VCaP (cell line): ENCODE data around the gene SLC4A1AP.

Experiments used
- H3K27ac ChIP-seq: fragments of 450-650 bp; 2 replicates; pipeline ENCODE4 v1.5.1; 2017
- TF ChIP-seq, protein P1 (sequence below): fragments of 450-650 bp; conservative IDR thresholded peaks from 2 replicates; pipeline ENCODE4 v1.5.1; 2017; ENCODE audit warnings: mild to moderate bottlenecking, moderate library complexity

Gene SLC4A1AP

GRCh38 chr2:27708257-27708654, 44.6 kb downstream of the SLC4A1AP start:
- H3K27ac ChIP-seq: no peak overlapping the region
- TF ChIP-seq, protein P1, sequence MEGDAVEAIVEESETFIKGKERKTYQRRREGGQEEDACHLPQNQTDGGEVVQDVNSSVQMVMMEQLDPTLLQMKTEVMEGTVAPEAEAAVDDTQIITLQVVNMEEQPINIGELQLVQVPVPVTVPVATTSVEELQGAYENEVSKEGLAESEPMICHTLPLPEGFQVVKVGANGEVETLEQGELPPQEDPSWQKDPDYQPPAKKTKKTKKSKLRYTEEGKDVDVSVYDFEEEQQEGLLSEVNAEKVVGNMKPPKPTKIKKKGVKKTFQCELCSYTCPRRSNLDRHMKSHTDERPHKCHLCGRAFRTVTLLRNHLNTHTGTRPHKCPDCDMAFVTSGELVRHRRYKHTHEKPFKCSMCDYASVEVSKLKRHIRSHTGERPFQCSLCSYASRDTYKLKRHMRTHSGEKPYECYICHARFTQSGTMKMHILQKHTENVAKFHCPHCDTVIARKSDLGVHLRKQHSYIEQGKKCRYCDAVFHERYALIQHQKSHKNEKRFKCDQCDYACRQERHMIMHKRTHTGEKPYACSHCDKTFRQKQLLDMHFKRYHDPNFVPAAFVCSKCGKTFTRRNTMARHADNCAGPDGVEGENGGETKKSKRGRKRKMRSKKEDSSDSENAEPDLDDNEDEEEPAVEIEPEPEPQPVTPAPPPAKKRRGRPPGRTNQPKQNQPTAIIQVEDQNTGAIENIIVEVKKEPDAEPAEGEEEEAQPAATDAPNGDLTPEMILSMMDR: no peak

- TF ChIP-seq, protein P1: no peak
- H3K27ac ChIP-seq: no peak overlapping the region
Measured at GRCh38 chr2:27708666-27709065, 45.0 kb downstream of the SLC4A1AP start.

- TF ChIP-seq, protein P1: no peak
- H3K27ac ChIP-seq: no peak overlapping the region
Measured at GRCh38 chr2:27709326-27709725, 45.6 kb downstream of the SLC4A1AP start.

DNA sequence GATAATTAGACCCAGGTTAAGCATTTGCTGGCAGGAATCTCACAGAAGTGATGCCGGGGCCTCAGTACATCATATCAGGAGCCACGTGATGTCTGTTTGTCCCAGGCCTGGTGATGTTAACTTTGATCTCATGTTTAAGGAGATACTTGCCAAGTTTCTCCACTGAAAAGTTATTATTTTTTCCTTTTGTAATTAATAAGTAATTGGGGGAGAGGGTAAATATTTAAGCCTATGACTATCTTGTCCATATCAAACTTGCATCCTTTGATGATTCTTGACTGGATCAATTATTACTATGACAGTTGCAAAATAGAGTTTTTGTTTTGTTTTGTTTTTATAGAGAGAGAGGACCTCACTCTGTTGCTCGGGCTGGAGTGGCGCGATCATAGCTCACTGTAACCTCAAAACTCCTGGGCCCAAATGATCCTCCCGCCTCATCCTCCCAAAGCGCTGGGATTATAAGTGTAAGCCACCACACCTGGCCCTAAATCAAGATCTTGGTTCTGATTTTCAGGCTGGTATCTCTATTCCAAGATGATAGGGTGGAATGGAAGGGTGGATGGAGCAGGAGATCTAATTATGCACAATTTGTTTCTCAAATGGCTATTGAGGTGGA, 46.4 kb downstream of the SLC4A1AP start:
- H3K27ac ChIP-seq: no peak overlapping the region

DNA sequence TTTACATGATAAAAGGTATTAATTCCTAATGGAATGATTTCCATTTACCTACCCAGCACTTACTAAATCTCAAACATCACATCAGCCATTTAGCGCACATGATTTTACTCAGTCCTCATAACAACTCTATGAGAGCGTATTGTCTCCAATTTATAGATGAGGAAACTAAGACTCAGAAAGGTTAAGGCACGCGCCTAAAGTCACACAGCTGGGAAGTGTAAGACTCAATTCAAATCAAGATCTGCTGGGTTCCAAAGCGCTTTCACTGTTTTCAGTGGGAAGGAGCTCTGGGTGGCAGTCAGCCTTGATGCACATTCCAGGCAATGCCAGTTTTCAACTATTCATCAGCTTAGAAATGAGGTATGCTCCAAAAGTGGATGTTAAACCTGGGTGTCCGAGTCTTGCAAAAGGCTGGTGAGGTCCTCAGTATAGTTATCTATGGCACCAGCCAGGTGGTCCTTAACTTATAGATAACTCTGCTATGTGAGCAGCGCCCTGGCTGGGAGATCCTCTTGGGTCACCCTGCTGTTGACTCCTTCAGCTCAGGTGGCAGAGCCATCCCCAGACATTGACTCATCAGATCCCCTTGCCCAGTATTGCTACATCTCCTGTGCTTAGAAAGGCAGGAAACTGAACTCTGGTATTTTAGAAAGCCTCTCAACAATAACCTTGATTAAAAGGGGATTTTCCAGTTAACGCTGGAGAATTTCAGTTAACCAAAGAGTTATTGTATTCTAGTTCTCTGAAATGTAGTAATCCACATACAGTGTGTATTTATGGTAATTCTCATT, 47.1 kb downstream of the SLC4A1AP start:
- TF ChIP-seq, protein P1: no peak
- no peak overlapping the region for H3K27ac ChIP-seq

More for the DNA sequence above, 46.4 kb downstream of the SLC4A1AP start:
- TF ChIP-seq, protein P1: no peak

- no peak overlapping the region for H3K27ac ChIP-seq
Measured at GRCh38 chr2:27711804-27712203, 48.1 kb downstream of the SLC4A1AP start.

DNA sequence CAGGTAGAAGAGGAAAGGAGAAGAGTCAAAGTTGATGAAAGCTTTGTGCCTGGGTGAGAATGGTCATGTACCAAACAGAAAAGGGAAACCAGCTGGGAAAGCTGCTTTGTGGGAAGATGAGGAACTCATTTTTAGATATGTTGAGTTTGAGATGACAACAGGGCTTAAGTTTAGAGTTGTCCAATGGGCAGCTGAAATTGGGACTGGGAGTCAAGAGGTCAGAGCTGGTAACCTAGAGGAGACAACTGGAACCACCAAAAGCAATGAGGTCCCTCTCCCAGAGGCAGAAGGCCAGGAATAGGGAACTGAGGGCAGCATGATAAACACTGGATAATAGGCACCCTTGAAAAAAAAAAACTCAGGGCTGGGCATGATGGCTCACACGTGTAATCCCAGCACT, 48.8 kb downstream of the SLC4A1AP start:
- H3K27ac ChIP-seq: no peak overlapping the region
- TF ChIP-seq, protein P1: no peak

More at GRCh38 chr2:27711804-27712203, 48.1 kb downstream of the SLC4A1AP start:
- TF ChIP-seq, protein P1: no peak
